HG02884 (cell line): ENCODE results near the gene C1orf21.

ENCODE experiments used
- ATAC-seq: cut with Tn5 transposase; IDR thresholded peaks from one replicate; pipeline ENCODE4 v1.9.1; 2021; ENCODE audit warnings: mild to moderate bottlenecking, moderate library complexity; ENCODE audit not compliant: unreplicated experiment

Gene C1orf21

GRCh38 chr1:184408580-184408979, 21.8 kb downstream of the C1orf21 start:
- ATAC-seq: no peak

- ATAC-seq: no peak
These were observed 22.2 kb downstream of the C1orf21 start for GRCh38 chr1:184409011-184409410.

- ATAC-seq: no peak
These were observed 25.6 kb downstream of the C1orf21 start for GRCh38 chr1:184412472-184412871.

- no peak for ATAC-seq
These were observed 29.7 kb downstream of the C1orf21 start for GRCh38 chr1:184416481-184416880.

GRCh38 chr1:184416946-184417345, 30.1 kb downstream of the C1orf21 start:
- no peak for ATAC-seq

- ATAC-seq: no peak
These were observed 31.1 kb downstream of the C1orf21 start for GRCh38 chr1:184417916-184418315.

GRCh38 chr1:184418652-184419349, 32.0 kb downstream of the C1orf21 start:
- ATAC-seq: no peak

- no peak for ATAC-seq
These were observed 32.7 kb downstream of the C1orf21 start for GRCh38 chr1:184419350-184420161.

- ATAC-seq: no peak
These were observed 35.8 kb downstream of the C1orf21 start for GRCh38 chr1:184422490-184423233.

GRCh38 chr1:184423649-184424048, 36.8 kb downstream of the C1orf21 start:
- no peak for ATAC-seq

- ATAC-seq: no peak
These were observed 37.3 kb downstream of the C1orf21 start for GRCh38 chr1:184424157-184424556.

- no peak for ATAC-seq
These were observed 38.1 kb downstream of the C1orf21 start for GRCh38 chr1:184424945-184425344.

GRCh38 chr1:184425449-184426277, 38.8 kb downstream of the C1orf21 start:
- ATAC-seq: no peak

GRCh38 chr1:184426278-184426674, 39.4 kb downstream of the C1orf21 start:
- no peak for ATAC-seq

- no peak for ATAC-seq
These were observed 40.9 kb downstream of the C1orf21 start for GRCh38 chr1:184427722-184428121.

- no peak for ATAC-seq
These were observed 41.8 kb downstream of the C1orf21 start for GRCh38 chr1:184428604-184429003.

GRCh38 chr1:184429335-184429734, 42.5 kb downstream of the C1orf21 start:
- no peak for ATAC-seq

GRCh38 chr1:184433956-184434502, 47.2 kb downstream of the C1orf21 start:
- no peak for ATAC-seq

GRCh38 chr1:184437291-184437690, 50.5 kb downstream of the C1orf21 start:
- ATAC-seq: no peak

- ATAC-seq: no peak
These were observed 51.5 kb downstream of the C1orf21 start for GRCh38 chr1:184438363-184438762.
